AG10803 (cell line): ENCODE results near the gene RIMS4.

ENCODE experiments used
- DNase-seq: peaks from one replicate; pipeline ENCODE4 v3.0.0; 2010; ENCODE audit warnings: low read depth
- H3K4me3 ChIP-seq: 2 replicates; pipeline ENCODE4 v1.5.1; 2011; ENCODE audit warnings: mild to moderate bottlenecking, low read length, control low read depth
- CTCF ChIP-seq: conservative IDR thresholded peaks from 2 replicates; pipeline ENCODE4 v1.5.1; 2011; ENCODE audit warnings: mild to moderate bottlenecking, low read length, control low read depth, inconsistent platforms

Gene RIMS4

GRCh38 chr20:44736170-44737021, 74.0 kb downstream of the RIMS4 start:
- no peak overlapping the region for H3K4me3 ChIP-seq
- DNase-seq: peak; percentile 87
- TF ChIP-seq CTCF: 0 out of 2 replicates have a peak, but pooled peaks have one; percentile 13

- no peak overlapping the region for H3K4me3 ChIP-seq
- no peak for TF ChIP-seq CTCF
- no peak for DNase-seq
Observed at GRCh38 chr20:44735816-44736169, 74.6 kb downstream of the RIMS4 start.

- peak; percentile 52 for TF ChIP-seq CTCF
- H3K4me3 ChIP-seq: no peak overlapping the region
- DNase-seq: peak; percentile 87
Observed at GRCh38 chr20:44734938-44735337, 75.4 kb downstream of the RIMS4 start.

- DNase-seq: peak; percentile 69
- peak; percentile 93 for TF ChIP-seq CTCF
- no peak overlapping the region for H3K4me3 ChIP-seq
Observed at GRCh38 chr20:44733341-44734069, 76.8 kb downstream of the RIMS4 start.

GRCh38 chr20:44732327-44732726, 78.0 kb downstream of the RIMS4 start:
- no peak for TF ChIP-seq CTCF
- no peak for DNase-seq
- no peak overlapping the region for H3K4me3 ChIP-seq

- TF ChIP-seq CTCF: no peak
Observed at GRCh38 chr20:44731657-44732056, 78.7 kb downstream of the RIMS4 start.

GRCh38 chr20:44730441-44730840, 79.9 kb downstream of the RIMS4 start:
- no peak for TF ChIP-seq CTCF
- peak; percentile 95 for DNase-seq
- no peak overlapping the region for H3K4me3 ChIP-seq

More at GRCh38 chr20:44731657-44732056, 78.7 kb downstream of the RIMS4 start:
- no peak for DNase-seq
- no peak overlapping the region for H3K4me3 ChIP-seq
